HEK293 (cell line): Measurements from ENCODE around the gene CNN2.

Source experiments
- EGR2 ChIP-seq: fragments of 450-650 bp; formaldehyde crosslinking; IDR thresholded peaks from 2 replicates; pipeline ENCODE4 v1.5.1; 2016; ENCODE audit warnings: low read depth, missing biosample characterization, missing genetic modification characterization
- HIC1 ChIP-seq: fragments of 450-650 bp; formaldehyde crosslinking; IDR thresholded peaks from 2 replicates; pipeline ENCODE4 v1.5.1; 2016; ENCODE audit warnings: missing biosample characterization, missing genetic modification characterization
- HOXD13 ChIP-seq: sonication (generic); formaldehyde crosslinking; IDR thresholded peaks from 2 replicates; pipeline ENCODE4 v1.8.0; 2022; ENCODE audit warnings: missing genetic modification reagents, borderline replicate concordance
- KLF8 ChIP-seq: fragments of 450-650 bp; formaldehyde crosslinking; IDR thresholded peaks from 2 replicates; pipeline ENCODE4 v1.5.1; 2016; ENCODE audit warnings: missing biosample characterization, missing genetic modification characterization
- MEIS1 ChIP-seq: sonication (generic); formaldehyde crosslinking; IDR thresholded peaks from 2 replicates; pipeline ENCODE4 v1.8.1; 2022; ENCODE audit warnings: missing genetic modification reagents, mild to moderate bottlenecking, borderline replicate concordance
- PRDM4 ChIP-seq: fragments of 450-650 bp; formaldehyde crosslinking; IDR thresholded peaks from 2 replicates; pipeline ENCODE4 v1.5.1; 2017; ENCODE audit warnings: missing biosample characterization, missing genetic modification characterization
- RBAK ChIP-seq: fragments of 450-650 bp; formaldehyde crosslinking; IDR thresholded peaks from 2 replicates; pipeline ENCODE4 v1.5.1; 2016; ENCODE audit warnings: missing biosample characterization, missing genetic modification characterization
- REPIN1 ChIP-seq: fragments of 450-650 bp; formaldehyde crosslinking; IDR thresholded peaks from 2 replicates; pipeline ENCODE4 v1.5.1; 2017; ENCODE audit warnings: missing biosample characterization, missing genetic modification characterization, low read depth
- SALL2 ChIP-seq: fragments of 450-650 bp; formaldehyde crosslinking; IDR thresholded peaks from 2 replicates; pipeline ENCODE4 v1.5.0; 2017; ENCODE audit warnings: missing biosample characterization, mild to moderate bottlenecking, missing genetic modification characterization, borderline replicate concordance
- SETDB1 ChIP-seq: IDR thresholded peaks from one replicate; pipeline ENCODE4 v1.6.1; 2017; ENCODE audit warnings: mild to moderate bottlenecking, low read length, moderate library complexity, mixed read lengths; ENCODE audit not compliant: insufficient read length
- TRIM28 ChIP-seq: IDR thresholded peaks from 2 replicates; pipeline ENCODE4 v1.6.1; 2011; ENCODE audit warnings: low read length, control low read depth, borderline replicate concordance
- WT1 ChIP-seq: fragments of 450-650 bp; formaldehyde crosslinking; IDR thresholded peaks from 2 replicates; pipeline ENCODE4 v1.5.1; 2016; ENCODE audit warnings: missing biosample characterization, missing genetic modification characterization
- ZBTB6 ChIP-seq: fragments of 450-650 bp; formaldehyde crosslinking; IDR thresholded peaks from 2 replicates; pipeline ENCODE4 v1.5.1; 2017; ENCODE audit warnings: missing biosample characterization, missing genetic modification characterization
- ZFHX2 ChIP-seq: fragments of 450-650 bp; formaldehyde crosslinking; conservative IDR thresholded peaks from 2 replicates; pipeline ENCODE4 v1.5.1; 2016; ENCODE audit warnings: missing biosample characterization, missing genetic modification characterization
- ZNF184 ChIP-seq: fragments of 450-650 bp; IDR thresholded peaks from 2 replicates; pipeline ENCODE4 v1.5.1; 2018; ENCODE audit warnings: missing biosample characterization, mild to moderate bottlenecking, missing genetic modification characterization
- ZNF239 ChIP-seq: fragments of 450-650 bp; formaldehyde crosslinking; IDR thresholded peaks from 2 replicates; pipeline ENCODE4 v1.5.1; 2016; ENCODE audit warnings: missing biosample characterization, missing genetic modification characterization
- ZNF324 ChIP-seq: fragments of 450-650 bp; formaldehyde crosslinking; IDR thresholded peaks from 2 replicates; pipeline ENCODE4 v1.5.1; 2016; ENCODE audit warnings: missing biosample characterization, missing genetic modification characterization
- ZNF354C ChIP-seq: fragments of 450-650 bp; formaldehyde crosslinking; IDR thresholded peaks from 2 replicates; pipeline ENCODE4 v1.5.1; 2016; ENCODE audit warnings: missing biosample characterization, missing genetic modification characterization, low read depth, borderline replicate concordance
- ZNF404 ChIP-seq: fragments of 450-650 bp; formaldehyde crosslinking; IDR thresholded peaks from 2 replicates; pipeline ENCODE4 v1.5.1; 2017; ENCODE audit warnings: missing biosample characterization, missing genetic modification characterization
- ZNF510 ChIP-seq: fragments of 450-650 bp; formaldehyde crosslinking; IDR thresholded peaks from 2 replicates; pipeline ENCODE4 v1.5.1; 2018; ENCODE audit warnings: mild to moderate bottlenecking, missing genetic modification characterization, missing biosample characterization; ENCODE audit not compliant: insufficient replicate concordance
- ZNF585B ChIP-seq: fragments of 450-650 bp; formaldehyde crosslinking; IDR thresholded peaks from 2 replicates; pipeline ENCODE4 v1.5.1; 2016; ENCODE audit warnings: missing biosample characterization, missing genetic modification characterization
- ZNF707 ChIP-seq: fragments of 450-650 bp; formaldehyde crosslinking; IDR thresholded peaks from 2 replicates; pipeline ENCODE4 v1.5.1; 2016; ENCODE audit warnings: missing biosample characterization, missing genetic modification characterization
- ZNF747 ChIP-seq: fragments of 450-650 bp; formaldehyde crosslinking; IDR thresholded peaks from 2 replicates; pipeline ENCODE4 v1.5.1; 2016; ENCODE audit warnings: missing biosample characterization, missing genetic modification characterization
- ZNF785 ChIP-seq: fragments of 450-650 bp; formaldehyde crosslinking; IDR thresholded peaks from 2 replicates; pipeline ENCODE4 v1.5.1; 2016; ENCODE audit warnings: missing biosample characterization, missing genetic modification characterization
- ZNF791 ChIP-seq: fragments of 450-650 bp; formaldehyde crosslinking; IDR thresholded peaks from 2 replicates; pipeline ENCODE4 v1.5.1; 2016; ENCODE audit warnings: missing biosample characterization, missing genetic modification characterization
- ZNF837 ChIP-seq: fragments of 450-650 bp; formaldehyde crosslinking; IDR thresholded peaks from 2 replicates; pipeline ENCODE4 v1.5.1; 2016; ENCODE audit warnings: missing biosample characterization, missing genetic modification characterization
- TF ChIP-seq, protein P1 (sequence below): fragments of 450-650 bp; formaldehyde crosslinking; IDR thresholded peaks from 2 replicates; pipeline ENCODE4 v1.5.1; 2017; ENCODE audit warnings: missing biosample characterization, missing genetic modification characterization
- TF ChIP-seq, protein P2 (sequence below): IDR thresholded peaks from 2 replicates; pipeline ENCODE4 v1.6.1; 2011; ENCODE audit warnings: mild to moderate bottlenecking, low read depth, low read length, borderline replicate concordance

CNN2 gene

GRCh38 chr19:1028062-1028926 lies 1.9 kb downstream of the CNN2 start (continued):
- TF ChIP-seq SALL2 (tag by site-specific recombination) (no peak), ZNF791 (no peak), EGR2 (tag by site-specific recombination) (no peak), ZNF585B (tag by site-specific recombination) (no peak), PRDM4 (peak; percentile 99), ZNF239 (tag by site-specific recombination) (no peak), ZNF747 (tag by site-specific recombination) (no peak), ZNF404 (tag by site-specific recombination) (no peak), ZNF707 (tag by site-specific recombination) (no peak), ZFHX2 (tag by site-specific recombination) (no peak), ZNF354C (tag by site-specific recombination) (no peak), ZNF324 (tag by site-specific recombination) (no peak), ZBTB6 (tag by site-specific recombination) (no peak), ZNF837 (tag by site-specific recombination) (no peak), ZNF184 (tag by site-specific recombination) (no peak), ZNF510 (no peak), KLF8 (0 out of 2 replicates have a peak, but pooled peaks have one; percentile 63), WT1 (tag by site-specific recombination) (0 out of 2 replicates have a peak, but pooled peaks have one; percentile 20), REPIN1 (tag by site-specific recombination) (no peak), HIC1 (no peak; the same call in 1 of the 2 replicates), MEIS1 (CRISPR knock-in tag) (no peak), SETDB1 (no peak), HOXD13 (CRISPR knock-in tag) (no peak), TRIM28 (no peak), ZNF785 (tag by site-specific recombination) (no peak), RBAK (no peak)
- TF ChIP-seq, protein P1, sequence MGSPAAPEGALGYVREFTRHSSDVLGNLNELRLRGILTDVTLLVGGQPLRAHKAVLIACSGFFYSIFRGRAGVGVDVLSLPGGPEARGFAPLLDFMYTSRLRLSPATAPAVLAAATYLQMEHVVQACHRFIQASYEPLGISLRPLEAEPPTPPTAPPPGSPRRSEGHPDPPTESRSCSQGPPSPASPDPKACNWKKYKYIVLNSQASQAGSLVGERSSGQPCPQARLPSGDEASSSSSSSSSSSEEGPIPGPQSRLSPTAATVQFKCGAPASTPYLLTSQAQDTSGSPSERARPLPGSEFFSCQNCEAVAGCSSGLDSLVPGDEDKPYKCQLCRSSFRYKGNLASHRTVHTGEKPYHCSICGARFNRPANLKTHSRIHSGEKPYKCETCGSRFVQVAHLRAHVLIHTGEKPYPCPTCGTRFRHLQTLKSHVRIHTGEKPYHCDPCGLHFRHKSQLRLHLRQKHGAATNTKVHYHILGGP, result no peak
- TF ChIP-seq, protein P2, sequence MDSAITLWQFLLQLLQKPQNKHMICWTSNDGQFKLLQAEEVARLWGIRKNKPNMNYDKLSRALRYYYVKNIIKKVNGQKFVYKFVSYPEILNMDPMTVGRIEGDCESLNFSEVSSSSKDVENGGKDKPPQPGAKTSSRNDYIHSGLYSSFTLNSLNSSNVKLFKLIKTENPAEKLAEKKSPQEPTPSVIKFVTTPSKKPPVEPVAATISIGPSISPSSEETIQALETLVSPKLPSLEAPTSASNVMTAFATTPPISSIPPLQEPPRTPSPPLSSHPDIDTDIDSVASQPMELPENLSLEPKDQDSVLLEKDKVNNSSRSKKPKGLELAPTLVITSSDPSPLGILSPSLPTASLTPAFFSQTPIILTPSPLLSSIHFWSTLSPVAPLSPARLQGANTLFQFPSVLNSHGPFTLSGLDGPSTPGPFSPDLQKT, result no peak
